HepG2 (cell line): Measurements from ENCODE around the gene RNF213. TPM values are rescaled to one million over a fixed set of nuclear protein-coding genes. Genes with fewer than 3 reads are reported as not detected.

Source experiments
- ATAC-seq: fragments of 200-7000 bp; cut with Tn5 transposase; 3 replicates; pipeline ENCODE4 v1.9.1; 2020; ENCODE audit warnings: mild to moderate bottlenecking, moderate library complexity
- BruUV-seq: library from RNA; stranded (reverse); fragments of 400-500 nt; replicated peaks from 2 replicates; lab custom pipeline; 2021; lab: Mats Ljungman, UMichigan
- CTCF ChIA-PET: fragments of 300-600 bp; formaldehyde crosslinking; extraction: SDS; loops from one replicate; lab custom pipeline; 2021; ENCODE audit warnings: low total read pairs, inconsistent platforms, low intra/inter-chr PET ratio; lab: Yijun Ruan, JAX
- POLR2A ChIA-PET: fragments of 350-600 bp; sonication (Branson Sonifier 250); formaldehyde crosslinking; loops from one replicate; lab custom pipeline; 2020; ENCODE audit warnings: antibody characterized with exemption, inconsistent platforms; lab: Yijun Ruan, JAX
- DNase-seq: peaks from one replicate; pipeline ENCODE4 v3.0.0-alpha.2; 2015; ENCODE audit warnings: low spot score
- FAIRE-seq: peaks from 3 replicates; lab custom pipeline; 2011; peaks lifted over from hg19 to GRCh38; lab: Jason Lieb, UNC
- H2AFZ ChIP-seq: one replicate; pipeline ENCODE4 v1.6.1; 2011; ENCODE audit warnings: low read length, inconsistent platforms
- H3K27ac ChIP-seq: fragments of 300-600 bp; 3 replicates; pipeline ENCODE4 v1.8.0; 2011; ENCODE audit warnings: mixed run types, mild to moderate bottlenecking, mixed read lengths, low read length, inconsistent platforms; ENCODE audit not compliant: insufficient read depth; ENCODE audit errors: extremely low read length
- H3K27me3 ChIP-seq, 2 experiments: fragments of 200-600 bp in 1 of 2; 2 replicates in 1 of 2; 3 replicates in 1 of 2; pipeline versions ENCODE4 v1.6.0 to v1.8.0; 2011; ENCODE audit warnings: low read length in 2 of 2, mild to moderate bottlenecking in 2 of 2, moderate library complexity in 2 of 2, inconsistent platforms in 1 of 2; ENCODE audit not compliant: insufficient read depth in 2 of 2, control insufficient read depth in 1 of 2
- H3K36me3 ChIP-seq, 2 experiments: fragments of 200-600 bp in 1 of 2; replicated peaks in 1 of 2; 2 replicates in 1 of 2; 3 replicates in 1 of 2; pipeline versions ENCODE4 v1.5.1 to v1.8.0; 2011; ENCODE audit warnings: low read length in 2 of 2, inconsistent platforms in 1 of 2; ENCODE audit not compliant: insufficient read depth in 2 of 2, control insufficient read depth in 1 of 2
- H3K4me1 ChIP-seq: 2 replicates; pipeline ENCODE4 v1.5.1; 2012; ENCODE audit warnings: low read length, inconsistent platforms; ENCODE audit not compliant: insufficient read depth
- H3K4me2 ChIP-seq: 2 replicates; pipeline ENCODE4 v1.6.0; 2011; ENCODE audit warnings: low read depth, low read length, inconsistent platforms
- H3K4me3 ChIP-seq, 3 experiments: fragments of 200-600 bp in 1 of 3; sonication (generic), shearing (Covaris generic) in 1 of 3; replicated peaks in 1 of 3; 2 replicates each; pipeline ENCODE4 v1.5.1; 2011 to 2016; ENCODE audit warnings: low read length in 3 of 3, inconsistent platforms in 2 of 3, low read depth in 2 of 3, mild to moderate bottlenecking in 2 of 3, control low read depth in 1 of 3, mixed read lengths in 1 of 3; ENCODE audit not compliant: insufficient read depth in 1 of 3
- H3K79me2 ChIP-seq: one replicate; pipeline ENCODE4 v1.6.1; 2011; ENCODE audit warnings: low read length, inconsistent platforms; ENCODE audit not compliant: insufficient read depth
- H3K9ac ChIP-seq: 2 replicates; pipeline ENCODE4 v1.6.0; 2011; ENCODE audit warnings: mild to moderate bottlenecking, low read depth, low read length, inconsistent platforms; ENCODE audit not compliant: insufficient read depth
- H3K9me3 ChIP-seq: 2 replicates; pipeline ENCODE4 v1.5.1; 2012; ENCODE audit warnings: mild to moderate bottlenecking, low read length
- H4K20me1 ChIP-seq: 2 replicates; pipeline ENCODE4 v1.6.0; 2011; ENCODE audit warnings: inconsistent platforms, mild to moderate bottlenecking, low read length, moderate library complexity; ENCODE audit not compliant: insufficient read depth
- AGO2 ChIP-seq: fragments of 200-400 bp; formaldehyde crosslinking; optimal IDR thresholded peaks from 2 replicates; pipeline ENCODE3; 2017; ENCODE audit warnings: mild to moderate bottlenecking, low read depth, low read length, moderate library complexity
- ELF3 ChIP-seq: IDR thresholded peaks from 2 replicates; pipeline ENCODE4 v1.6.1; 2016; ENCODE audit warnings: missing genetic modification reagents, missing compliant biosample characterization
- GLI4 ChIP-seq: sonication (generic); formaldehyde crosslinking; IDR thresholded peaks from 2 replicates; pipeline ENCODE4 v1.5.1; 2020; ENCODE audit warnings: missing genetic modification reagents, mild to moderate bottlenecking, moderate library complexity, borderline replicate concordance
- HNRNPLL ChIP-seq: fragments of 200-400 bp; formaldehyde crosslinking; IDR thresholded peaks from 2 replicates; pipeline ENCODE4 v1.6.1; 2017; ENCODE audit warnings: mild to moderate bottlenecking, low read depth, low read length; ENCODE audit not compliant: poor library complexity, severe bottlenecking
- HOXA7 ChIP-seq: sonication (generic); formaldehyde crosslinking; IDR thresholded peaks from 2 replicates; pipeline ENCODE4 v1.8.1; 2022; ENCODE audit warnings: mild to moderate bottlenecking, missing genetic modification reagents, moderate library complexity
- KDM6A ChIP-seq: IDR thresholded peaks from 2 replicates; pipeline ENCODE4 v1.6.1; 2016; ENCODE audit warnings: low read depth
- NFKB2 ChIP-seq: sonication (generic); formaldehyde crosslinking; IDR thresholded peaks from 2 replicates; pipeline ENCODE4 v1.4.0; 2020; ENCODE audit warnings: missing genetic modification reagents, borderline replicate concordance
- SOX6 ChIP-seq, 2 experiments: fragments of 450-650 bp in 1 of 2; sonication (generic) in 1 of 2; formaldehyde crosslinking in 1 of 2; IDR thresholded peaks; 2 replicates each; pipeline versions ENCODE4 v1.4.0 to v1.6.1; 2017 to 2020; ENCODE audit warnings: antibody characterized with exemption in 1 of 2, mild to moderate bottlenecking in 1 of 2, missing genetic modification reagents in 1 of 2
- TP53 ChIP-seq: sonication (generic); formaldehyde crosslinking; conservative IDR thresholded peaks from 2 replicates; pipeline ENCODE4 v1.4.0; 2020; ENCODE audit warnings: missing genetic modification reagents
- ZNF274 ChIP-seq: sonication (generic); formaldehyde crosslinking; IDR thresholded peaks from 2 replicates; pipeline ENCODE4 v1.5.1; 2020; ENCODE audit warnings: mild to moderate bottlenecking, missing genetic modification reagents
- ZNF34 ChIP-seq: sonication (generic); formaldehyde crosslinking; IDR thresholded peaks from 2 replicates; pipeline ENCODE4 v1.4.0; 2020; ENCODE audit warnings: mild to moderate bottlenecking, missing genetic modification reagents, borderline replicate concordance
- ZNF878 ChIP-seq: sonication (generic); formaldehyde crosslinking; IDR thresholded peaks from 2 replicates; pipeline ENCODE4 v1.8.1; 2023; ENCODE audit warnings: mild to moderate bottlenecking, missing genetic modification reagents, moderate library complexity
- ZSCAN21 ChIP-seq: sonication (generic); formaldehyde crosslinking; IDR thresholded peaks from 2 replicates; pipeline ENCODE4 v1.8.0; 2022; ENCODE audit warnings: mild to moderate bottlenecking, missing genetic modification reagents, moderate library complexity, borderline replicate concordance
- WGBS: methylation state at CpG from one replicate; pipeline ENCODE4 v1.1.6; 2017; ENCODE audit warnings: low lambda C conversion rate; 5-methylcytosine and 5-hydroxymethylcytosine counted together
- in situ Hi-C: cut with HindIII; loops from 2 replicates; pipeline ENCODE4 v1.10.0; 2017; ENCODE audit warnings: low pct_unique_long_range_greater_than_20kb; ENCODE audit not compliant: extremely low pct_ligation_motif_present
- intact Hi-C: fragments of 100-400 bp; cut with micrococcal nuclease; formaldehyde crosslinking; loops from one replicate; pipeline ENCODE4 v1.10.0; 2022; ENCODE audit not compliant: unreplicated experiment
- polyA plus RNA-seq, 8 experiments: library from polyadenylated mRNA; depleted of rRNA in 3 of 8; stranded (reverse) in 7 of 8; unstranded in 1 of 8; fragments of >200 nt; fragmentation: Illumina TruSeq in 4 of 8; extraction: Trizol in 4 of 8; gene quantifications; 2 replicates each; pipeline versions ENCODE4 v1.2.1 to v1.2.3, GENCODE V29; 2011 to 2016; ENCODE audit warnings: low read depth in 4 of 8, missing spikeins in 1 of 8, mixed read lengths in 1 of 8; ENCODE audit not compliant: insufficient read depth in 1 of 8
- total RNA-seq, 5 experiments: library from RNA; depleted of rRNA; stranded (reverse); fragments of >200 nt; fragmentation: Illumina TruSeq; extraction: Trizol; gene quantifications; 2 replicates each; pipeline ENCODE4 v1.2.3, GENCODE V29; 2016; ENCODE audit warnings: low read depth in 1 of 5
- TF ChIP-seq, protein P1 (sequence below): sonication (generic); formaldehyde crosslinking; IDR thresholded peaks from 2 replicates; pipeline ENCODE4 v1.4.0; 2020; ENCODE audit warnings: missing genetic modification reagents, mild to moderate bottlenecking, borderline replicate concordance
- TF ChIP-seq, protein P2 (sequence below): sonication (generic); formaldehyde crosslinking; IDR thresholded peaks from 2 replicates; pipeline ENCODE4 v1.4.0; 2020; ENCODE audit warnings: missing genetic modification reagents
- TF ChIP-seq, protein P3 (sequence below): sonication (generic); formaldehyde crosslinking; IDR thresholded peaks from 2 replicates; pipeline ENCODE4 v1.4.0; 2020; ENCODE audit warnings: mild to moderate bottlenecking, missing genetic modification reagents

The RNF213 gene
- total and polyA plus RNA-seq, 2 of the 13 experiments (the other 11 are each of a cell fraction or from before 2014, with no cell fraction given): 38.6 to 38.7 TPM

DNA sequence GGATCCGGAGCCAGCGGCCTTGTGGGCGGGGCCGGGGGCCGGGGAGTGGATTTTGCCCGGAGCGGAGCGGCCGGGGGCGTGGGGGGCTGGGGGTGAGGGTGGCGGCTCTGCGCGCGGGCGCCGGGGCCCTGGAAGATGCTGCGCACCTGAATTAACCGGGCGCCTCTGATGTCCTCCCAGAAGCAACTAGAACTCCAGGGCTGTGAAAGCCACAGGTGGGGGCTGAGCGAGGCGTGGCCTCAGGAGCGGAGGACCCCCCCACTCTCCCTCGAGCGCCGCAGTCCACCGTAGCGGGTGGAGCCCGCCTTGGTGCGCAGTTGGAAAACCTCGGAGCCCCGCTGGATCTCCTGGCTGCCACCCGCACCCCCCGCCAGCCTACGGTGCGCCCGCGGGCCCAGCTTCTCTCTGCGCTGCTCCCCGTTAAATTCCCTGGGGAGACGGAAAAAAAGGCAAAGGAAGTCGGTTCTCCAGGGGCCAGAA, 39.9 kb upstream of the RNF213 start:
- H3K9ac ChIP-seq: peak overlapping the region; percentile 93
- H3K4me3 ChIP-seq: peak overlapping the region; percentile 90 to 100 (median 93)
- H4K20me1 ChIP-seq: no peaks in the 10 kb centered on the region
- ChIA-PET POLR2A (interaction anchor here (0.8 to 3.3 kb wide), 10 partner anchors 9 to 229 kb away, joined by 3 to 31 read pairs (median 3); partner anchors contain the start of gene EIF4A3), CTCF (no interaction called here)
- no peak overlapping the region for H2AFZ ChIP-seq
- DNase-seq: no peak
- in situ Hi-C loops (no loop called here), intact Hi-C loops (loop anchor here (2.0 kb wide), 1 partner anchor 42 kb away; no protein-coding TSS in a partner anchor)
- WGBS: 17% methylated on average over 12 of the region's 41 CpGs
- no peaks in the 10 kb centered on the region for H3K27me3 ChIP-seq
- peaks cover 9% of the 10 kb centered on the region for H3K79me2 ChIP-seq
- H3K4me1 ChIP-seq: peaks cover 26% of the 10 kb centered on the region
- BruUV-seq: no TSS peak
- peak; percentile 45 for ATAC-seq
- no peaks in the 10 kb centered on the region for H3K9me3 ChIP-seq
- FAIRE-seq: no peak
- H3K36me3 ChIP-seq: peaks cover 3 to 6% of the 10 kb centered on the region in 2 experiments; a peak in 3 of 5 replicates
- peak overlapping the region; percentile 33 for H3K27ac ChIP-seq
- H3K4me2 ChIP-seq: peak overlapping the region; percentile 99
- no peak for TF ChIP-seq ZSCAN21 (CRISPR knock-in tag)
- no peak for TF ChIP-seq GLI4
- no peak for TF ChIP-seq SOX6 (IDR thresholded peaks at IDR 0.05)
- TF ChIP-seq SOX6 (CRISPR knock-in tag; IDR thresholded peaks at IDR 0.05): no peak
- no peak for TF ChIP-seq ZNF878 (CRISPR knock-in tag)
- TF ChIP-seq ZNF274 (CRISPR knock-in tag): 0 out of 2 replicates have a peak, but pooled peaks have one; percentile 19
- no peak for TF ChIP-seq TP53 (CRISPR knock-in tag)
- TF ChIP-seq ZNF34: 0 out of 2 replicates have a peak, but pooled peaks have one; percentile 20
- TF ChIP-seq AGO2: no peak
- TF ChIP-seq ELF3 (CRISPR knock-in tag): no peak
- TF ChIP-seq, protein P1, sequence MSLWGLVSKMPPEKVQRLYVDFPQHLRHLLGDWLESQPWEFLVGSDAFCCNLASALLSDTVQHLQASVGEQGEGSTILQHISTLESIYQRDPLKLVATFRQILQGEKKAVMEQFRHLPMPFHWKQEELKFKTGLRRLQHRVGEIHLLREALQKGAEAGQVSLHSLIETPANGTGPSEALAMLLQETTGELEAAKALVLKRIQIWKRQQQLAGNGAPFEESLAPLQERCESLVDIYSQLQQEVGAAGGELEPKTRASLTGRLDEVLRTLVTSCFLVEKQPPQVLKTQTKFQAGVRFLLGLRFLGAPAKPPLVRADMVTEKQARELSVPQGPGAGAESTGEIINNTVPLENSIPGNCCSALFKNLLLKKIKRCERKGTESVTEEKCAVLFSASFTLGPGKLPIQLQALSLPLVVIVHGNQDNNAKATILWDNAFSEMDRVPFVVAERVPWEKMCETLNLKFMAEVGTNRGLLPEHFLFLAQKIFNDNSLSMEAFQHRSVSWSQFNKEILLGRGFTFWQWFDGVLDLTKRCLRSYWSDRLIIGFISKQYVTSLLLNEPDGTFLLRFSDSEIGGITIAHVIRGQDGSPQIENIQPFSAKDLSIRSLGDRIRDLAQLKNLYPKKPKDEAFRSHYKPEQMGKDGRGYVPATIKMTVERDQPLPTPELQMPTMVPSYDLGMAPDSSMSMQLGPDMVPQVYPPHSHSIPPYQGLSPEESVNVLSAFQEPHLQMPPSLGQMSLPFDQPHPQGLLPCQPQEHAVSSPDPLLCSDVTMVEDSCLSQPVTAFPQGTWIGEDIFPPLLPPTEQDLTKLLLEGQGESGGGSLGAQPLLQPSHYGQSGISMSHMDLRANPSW (CRISPR knock-in tag): no peak
- TF ChIP-seq HNRNPLL: peak; percentile 9
- TF ChIP-seq NFKB2 (CRISPR knock-in tag): no peak
- TF ChIP-seq HOXA7 (CRISPR knock-in tag): no peak
- no peak for TF ChIP-seq KDM6A (CRISPR knock-in tag)
- TF ChIP-seq, protein P2, sequence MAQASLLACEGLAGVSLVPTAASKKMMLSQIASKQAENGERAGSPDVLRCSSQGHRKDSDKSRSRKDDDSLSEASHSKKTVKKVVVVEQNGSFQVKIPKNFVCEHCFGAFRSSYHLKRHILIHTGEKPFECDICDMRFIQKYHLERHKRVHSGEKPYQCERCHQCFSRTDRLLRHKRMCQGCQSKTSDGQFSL (CRISPR knock-in tag): peak; percentile 89
- TF ChIP-seq, protein P3, sequence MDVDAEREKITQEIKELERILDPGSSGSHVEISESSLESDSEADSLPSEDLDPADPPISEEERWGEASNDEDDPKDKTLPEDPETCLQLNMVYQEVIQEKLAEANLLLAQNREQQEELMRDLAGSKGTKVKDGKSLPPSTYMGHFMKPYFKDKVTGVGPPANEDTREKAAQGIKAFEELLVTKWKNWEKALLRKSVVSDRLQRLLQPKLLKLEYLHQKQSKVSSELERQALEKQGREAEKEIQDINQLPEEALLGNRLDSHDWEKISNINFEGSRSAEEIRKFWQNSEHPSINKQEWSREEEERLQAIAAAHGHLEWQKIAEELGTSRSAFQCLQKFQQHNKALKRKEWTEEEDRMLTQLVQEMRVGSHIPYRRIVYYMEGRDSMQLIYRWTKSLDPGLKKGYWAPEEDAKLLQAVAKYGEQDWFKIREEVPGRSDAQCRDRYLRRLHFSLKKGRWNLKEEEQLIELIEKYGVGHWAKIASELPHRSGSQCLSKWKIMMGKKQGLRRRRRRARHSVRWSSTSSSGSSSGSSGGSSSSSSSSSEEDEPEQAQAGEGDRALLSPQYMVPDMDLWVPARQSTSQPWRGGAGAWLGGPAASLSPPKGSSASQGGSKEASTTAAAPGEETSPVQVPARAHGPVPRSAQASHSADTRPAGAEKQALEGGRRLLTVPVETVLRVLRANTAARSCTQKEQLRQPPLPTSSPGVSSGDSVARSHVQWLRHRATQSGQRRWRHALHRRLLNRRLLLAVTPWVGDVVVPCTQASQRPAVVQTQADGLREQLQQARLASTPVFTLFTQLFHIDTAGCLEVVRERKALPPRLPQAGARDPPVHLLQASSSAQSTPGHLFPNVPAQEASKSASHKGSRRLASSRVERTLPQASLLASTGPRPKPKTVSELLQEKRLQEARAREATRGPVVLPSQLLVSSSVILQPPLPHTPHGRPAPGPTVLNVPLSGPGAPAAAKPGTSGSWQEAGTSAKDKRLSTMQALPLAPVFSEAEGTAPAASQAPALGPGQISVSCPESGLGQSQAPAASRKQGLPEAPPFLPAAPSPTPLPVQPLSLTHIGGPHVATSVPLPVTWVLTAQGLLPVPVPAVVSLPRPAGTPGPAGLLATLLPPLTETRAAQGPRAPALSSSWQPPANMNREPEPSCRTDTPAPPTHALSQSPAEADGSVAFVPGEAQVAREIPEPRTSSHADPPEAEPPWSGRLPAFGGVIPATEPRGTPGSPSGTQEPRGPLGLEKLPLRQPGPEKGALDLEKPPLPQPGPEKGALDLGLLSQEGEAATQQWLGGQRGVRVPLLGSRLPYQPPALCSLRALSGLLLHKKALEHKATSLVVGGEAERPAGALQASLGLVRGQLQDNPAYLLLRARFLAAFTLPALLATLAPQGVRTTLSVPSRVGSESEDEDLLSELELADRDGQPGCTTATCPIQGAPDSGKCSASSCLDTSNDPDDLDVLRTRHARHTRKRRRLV: no peak
